Heart right ventricle (tissue), 16 donors: ENCODE results near the gene CACNA2D4. TPM values are rescaled to one million over a fixed set of nuclear protein-coding genes. Genes with fewer than 3 reads are reported as not detected.

Experiments
- ATAC-seq, 8 donors: fragments of 200-7000 bp; cut with Tn5 transposase; one replicate each; pipeline ENCODE4 v1.9.1; 2020; ENCODE audit warnings: mild to moderate bottlenecking in 8 of 8, moderate library complexity in 8 of 8, moderate number of reproducible peaks in 1 of 8
- DNase-seq, 2 donors: peaks; one replicate each; pipeline ENCODE4 v3.0.0-alpha.2; 2020
- H3K27ac ChIP-seq, 10 donors: fragments of 200-600 bp; sonication (generic) in 2 of 10; one replicate each; pipeline versions ENCODE4 v1.5.0 to v1.8.0; 2020 to 2022; ENCODE audit warnings: mild to moderate bottlenecking in 3 of 10
- H3K27me3 ChIP-seq, 7 donors: fragments of 200-600 bp; one replicate each; pipeline ENCODE4 v1.8.0; 2021 to 2022; ENCODE audit warnings: mild to moderate bottlenecking in 2 of 7
- H3K36me3 ChIP-seq, 9 donors: fragments of 200-600 bp; sonication (generic) in 1 of 9; one replicate each; pipeline versions ENCODE4 v1.5.0 to v1.8.0; 2020 to 2022; ENCODE audit warnings: mild to moderate bottlenecking in 2 of 9
- H3K4me1 ChIP-seq, 9 donors: fragments of 200-600 bp; sonication (generic) in 1 of 9; one replicate each; pipeline versions ENCODE4 v1.5.0 to v1.8.0; 2020 to 2022; ENCODE audit warnings: mild to moderate bottlenecking in 4 of 9
- H3K4me3 ChIP-seq, 10 donors: fragments of 200-600 bp; sonication (generic) in 2 of 10; one replicate each; pipeline versions ENCODE4 v1.5.0 to v1.8.0; 2020 to 2022; ENCODE audit warnings: mild to moderate bottlenecking in 7 of 10, moderate library complexity in 2 of 10
- H3K9me3 ChIP-seq, 11 donors: fragments of 200-600 bp in 10 of 11; sonication (generic) in 2 of 11; one replicate each; pipeline versions ENCODE4 v1.5.0 to v1.8.0; 2013 to 2022; ENCODE audit warnings: mild to moderate bottlenecking in 2 of 11, control low read depth in 1 of 11, moderate library complexity in 1 of 11
- CTCF ChIP-seq, 9 donors: fragments of 200-600 bp; sonication (generic) in 2 of 9; IDR thresholded peaks; one replicate each; pipeline versions ENCODE4 v1.5.0 to v1.8.0; 2021 to 2022; ENCODE audit warnings: antibody characterized with exemption in 9 of 9, mild to moderate bottlenecking in 5 of 9, moderate library complexity in 1 of 9
- WGBS, 2 donors: extraction: QIAGEN DNeasy Blood & Tissue Kit; methylation state at CpG; one replicate each; pipeline ENCODE4 v1.1.7; 2013; ENCODE audit warnings: inconsistent platforms in 1 of 2; 5-methylcytosine and 5-hydroxymethylcytosine counted together
- intact Hi-C, 10 donors: fragments of 100-400 bp; cut with DNase I; formaldehyde crosslinking; loops; one replicate each; pipeline versions ENCODE4 v1.11.1 to v1.14.2; 2022
- polyA plus RNA-seq, 2 donors: library from polyadenylated mRNA; stranded (reverse); fragments of 200-250 nt; gene quantifications; one replicate each; pipeline ENCODE4 v1.2.3, GENCODE V29; 2013
- total RNA-seq, 10 donors: library from RNA; stranded (reverse); fragmentation: NEBNext Ultra II Directional in 3 of 10; extraction: Animal tissue kit (Norgen Biotek cat#: 25700) in 3 of 10; gene quantifications; one replicate each; pipeline versions ENCODE4 v1.2.1 to v1.2.4, GENCODE V29; 2021 to 2023
- donor health status: Arrhythmogenic right ventricular cardiomyopathy.
- donor health status: ischemic (EF 13 %, LVEDD 7.1; RV severe dilation, severe dysfunction).
- donor health status: healthy with polysubstance abuse.
- donor health status: DM: no; HTN: yes; CAD: no.
- donor health status: DM: no; HTN: no; CAD: no.
- donor health status: ischemic (EF 25% LVEDD 6.9; RV normal size, moderate dysfunction).
- donor health status: ischemic (EF 25% LVEDD 5.7; RV mildly dilated, moderate dysfunction).
- donor health status: healthy.
- donor health status: DM: yes; HTN: yes; CAD: no.
- donor health status: Ischemic cardiomyopathy.
- donor health status: ischemic (EF 35%, LVEDD 5.7; RV mildly dilated, moderate dysfunction).
- donor health status: nonischemic (EF 11% LVEDD 7.7; RV severe dilation, severe dysfunction).
- donor health status: DM: yes; HTN: yes; CAD: no.
- donor health status: PGD.
- donor health status: ischemic (EF 29% LVEDD 5.4; RV normal size, mild dysfunction).
- donor health status: nonischemic (EF 23%, LVEDD 6.1; RV moderate dilation, normal function).

Gene CACNA2D4
- total and polyA plus RNA-seq, 12 donors, result 0.19 to 6.2 (median 0.95) TPM

DNA sequence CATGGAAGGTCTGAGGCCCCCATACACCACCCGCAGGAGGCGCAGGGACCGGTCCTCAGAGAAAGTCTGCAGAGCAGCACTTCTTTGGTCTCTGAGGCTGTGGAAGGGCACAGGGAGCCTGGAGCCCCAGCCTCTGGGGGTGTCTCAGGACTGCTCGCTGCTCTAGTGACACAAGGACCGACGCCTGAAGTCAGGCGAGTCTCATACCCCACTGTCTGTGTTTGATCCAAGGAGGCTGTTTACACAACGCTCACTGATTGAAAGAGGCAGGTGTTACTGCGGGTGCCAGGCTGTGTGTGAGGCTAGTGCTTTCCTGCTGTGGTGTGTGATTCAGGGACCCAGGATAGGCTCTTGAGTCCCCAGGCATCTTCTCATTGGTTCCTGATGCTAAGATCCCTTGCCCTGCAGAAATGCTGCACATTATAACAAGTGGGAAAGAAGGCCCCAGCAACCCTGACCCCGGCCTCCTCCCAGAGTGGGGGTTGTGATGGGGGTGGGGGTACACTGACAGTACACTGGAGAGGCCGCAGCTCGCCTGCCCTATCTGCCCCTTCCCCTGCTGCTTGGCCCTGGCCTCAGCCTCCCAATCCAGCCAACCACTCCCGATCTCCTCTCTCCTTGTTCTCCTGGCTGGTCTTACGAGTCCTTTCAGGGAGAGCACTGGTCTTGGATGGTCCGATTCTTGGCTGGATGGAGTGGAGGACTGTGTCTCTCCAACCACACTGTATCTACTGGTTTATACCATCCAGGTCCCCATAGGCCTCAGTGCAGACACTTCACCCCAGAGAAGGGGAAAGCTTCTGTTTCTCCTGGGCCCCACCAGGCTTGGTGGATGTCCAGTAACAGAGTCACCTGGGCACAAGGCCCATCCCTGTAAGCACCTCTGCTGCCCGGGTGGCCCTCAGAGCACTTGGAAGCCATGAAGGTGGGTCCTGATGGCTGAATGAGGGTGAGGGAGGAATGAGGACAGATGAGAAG, 6.6 kb downstream of the CACNA2D4 start:
- intact Hi-C loops, result loop anchor here in 1 of 10 donors (5.0 kb wide), 1 partner anchor 80 kb away; no protein-coding TSS in a partner anchor
- Histone ChIP-seq H3K4me3 (no peak overlapping the region), H3K4me1 (peaks cover 0 to 14% (median 6%) of the 10 kb centered on the region in 9 donors), H3K9me3 (peaks cover 0 to 5% (median 0%) of the 10 kb centered on the region in 11 donors), H3K27ac (no peak overlapping the region), H3K36me3 (no peaks in the 10 kb centered on the region), H3K27me3 (peaks cover 0 to 12% (median 5%) of the 10 kb centered on the region in 7 donors)
- TF ChIP-seq CTCF (IDR thresholded peaks at IDR 0.05), result no peak
- no peak for DNase-seq
- WGBS, 2 donors, result 87 to 92% methylated on average over 16 of the region's 16 CpGs
- no peak for ATAC-seq

GRCh38 chr12:1910468-1910867, 8.0 kb downstream of the CACNA2D4 start:
- Histone ChIP-seq H3K4me1 (peaks cover 0 to 6% (median 0%) of the 10 kb centered on the region in 9 donors), H3K9me3 (peaks cover 0 to 19% (median 5%) of the 10 kb centered on the region in 11 donors), H3K36me3 (no peaks in the 10 kb centered on the region), H3K27ac (no peak overlapping the region), H3K4me3 (no peak overlapping the region), H3K27me3 (peaks cover 0 to 12% (median 5%) of the 10 kb centered on the region in 7 donors)
- ATAC-seq (no peak), DNase-seq (no peak)
- 89 to 93% methylated on average over 3 of the region's 3 CpGs for WGBS, 2 donors
- intact Hi-C loops, result loop anchor here in 1 of 10 donors (5.0 kb wide), 1 partner anchor 78 kb away; no protein-coding TSS in a partner anchor
- no peak for TF ChIP-seq CTCF (IDR thresholded peaks at IDR 0.05)

DNA sequence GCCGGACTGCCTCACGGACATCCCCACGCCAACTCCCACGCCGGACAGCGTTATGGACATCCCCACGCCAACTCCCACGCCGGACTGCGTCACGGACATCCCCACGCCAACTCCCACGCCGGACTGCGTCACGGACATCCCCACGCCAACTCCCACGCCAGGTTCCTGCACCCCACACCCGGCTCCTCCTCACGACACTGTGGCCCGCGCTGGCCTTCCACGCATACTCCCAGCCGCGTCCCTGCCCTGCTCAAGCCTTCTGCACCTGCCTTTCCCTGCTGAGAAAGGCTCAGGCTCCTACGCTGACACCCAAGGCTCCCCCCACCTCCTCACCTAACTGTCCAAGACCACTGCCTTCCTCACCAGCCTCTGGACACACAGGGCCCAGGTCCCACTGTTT, 9.7 kb downstream of the CACNA2D4 start:
- no peak overlapping the region for H3K4me3 ChIP-seq
- peaks cover 0 to 6% (median 0%) of the 10 kb centered on the region in 9 donors for H3K4me1 ChIP-seq
- intact Hi-C loops, result loop anchor here in 1 of 10 donors (10.0 kb wide), 1 partner anchor 54 kb away; no protein-coding TSS in a partner anchor
- no peak for ATAC-seq
- DNase-seq, result no peak
- peaks cover 0 to 12% (median 5%) of the 10 kb centered on the region in 7 donors for H3K27me3 ChIP-seq
- no peak for TF ChIP-seq CTCF (IDR thresholded peaks at IDR 0.05)
- 97% methylated on average over 26 of the region's 26 CpGs for WGBS, 2 donors
- H3K27ac ChIP-seq, result no peak overlapping the region
- peaks cover 0 to 37% (median 22%) of the 10 kb centered on the region in 11 donors for H3K9me3 ChIP-seq
- H3K36me3 ChIP-seq, result no peaks in the 10 kb centered on the region
